Measurements from ENCODE around the gene NXT1.
"Not testable (repeated sequence)": the region's sequence is repeated elsewhere in the genome, so short reads cannot be mapped to it uniquely, and the experiment has no call there.

The NXT1 gene

GRCh38 chr20:23350196-23350903 lies at the start of gene NXT1:
Gene NXT1, plus strand, starts transcription at chr20:23350791. Its CDS starts 3,251 bp downstream, at chr20:23354042.
- DNase-seq, result peak; percentile 85

GRCh38 chr20:23301436-23302050 lies 49.0 kb upstream of the NXT1 start:
- no peak for DNase-seq

GRCh38 chr20:23302386-23302785 lies 48.2 kb upstream of the NXT1 start:
- DNase-seq, result no peak

- no peak for DNase-seq
These were observed 47.8 kb upstream of the NXT1 start for GRCh38 chr20:23302801-23303200.

GRCh38 chr20:23303325-23304102 lies 47.1 kb upstream of the NXT1 start:
- DNase-seq, result no peak

GRCh38 chr20:23304616-23305015 lies 46.0 kb upstream of the NXT1 start:
- no peak for DNase-seq

- DNase-seq, result no peak
These were observed 45.5 kb upstream of the NXT1 start for GRCh38 chr20:23305098-23305497.

GRCh38 chr20:23307393-23307792 lies 43.2 kb upstream of the NXT1 start:
- not testable (repeated sequence) for DNase-seq

- DNase-seq, result no peak
These were observed 42.6 kb upstream of the NXT1 start for GRCh38 chr20:23308024-23308423.

- no peak for DNase-seq
These were observed 41.7 kb upstream of the NXT1 start for GRCh38 chr20:23308908-23309307.

GRCh38 chr20:23309781-23310180 lies 40.8 kb upstream of the NXT1 start:
- DNase-seq, result no peak

GRCh38 chr20:23311947-23312506 lies 38.6 kb upstream of the NXT1 start:
- DNase-seq, result no peak

- no peak for DNase-seq
These were observed 37.3 kb upstream of the NXT1 start for GRCh38 chr20:23313271-23313670.

- no peak for DNase-seq
These were observed 35.9 kb upstream of the NXT1 start for GRCh38 chr20:23314699-23315098.

- no peak for DNase-seq
These were observed 35.5 kb upstream of the NXT1 start for GRCh38 chr20:23315099-23315498.

GRCh38 chr20:23316626-23317025 lies 34.0 kb upstream of the NXT1 start:
- no peak for DNase-seq

GRCh38 chr20:23317081-23317480 lies 33.5 kb upstream of the NXT1 start:
- no peak for DNase-seq

GRCh38 chr20:23318347-23318746 lies 32.2 kb upstream of the NXT1 start:
- DNase-seq, result no peak

GRCh38 chr20:23320317-23320716 lies 30.3 kb upstream of the NXT1 start:
- no peak for DNase-seq

- DNase-seq, result no peak
These were observed 25.5 kb upstream of the NXT1 start for GRCh38 chr20:23325107-23325506.

- no peak for DNase-seq
These were observed 23.8 kb upstream of the NXT1 start for GRCh38 chr20:23326774-23327173.

GRCh38 chr20:23327617-23328333 lies 22.8 kb upstream of the NXT1 start:
- no peak for DNase-seq
